Loucy (cell line): ENCODE results near the gene DENND6B.
A peak's percentile ranks its signal among the peaks of the same experiment; 100 is the strongest.

Source experiments
- H2AFZ ChIP-seq: fragments of 200-600 bp; sonication (generic); 2 replicates; pipeline ENCODE4 v1.6.0; 2016; ENCODE audit warnings: antibody characterized with exemption, mild to moderate bottlenecking, low read length, moderate library complexity
- H3F3A ChIP-seq: fragments of 200-600 bp; 2 replicates; pipeline ENCODE4 v1.6.0; 2016; ENCODE audit warnings: antibody characterized with exemption, low read depth, mild to moderate bottlenecking
- H3K27me3 ChIP-seq: fragments of 200-600 bp; sonication (generic); 2 replicates; pipeline ENCODE4 v1.6.1; 2014; ENCODE audit warnings: low read length, mild to moderate bottlenecking; ENCODE audit not compliant: insufficient read depth, poor library complexity, severe bottlenecking
- H3K36me3 ChIP-seq: fragments of 200-600 bp; sonication (generic); 2 replicates; pipeline ENCODE4 v1.6.1; 2016; ENCODE audit warnings: low read length; ENCODE audit not compliant: insufficient read depth
- H3K4me1 ChIP-seq: fragments of 200-600 bp; sonication (generic); 2 replicates; pipeline ENCODE4 v1.5.1; 2014; ENCODE audit warnings: low read length, mild to moderate bottlenecking; ENCODE audit not compliant: insufficient read depth, poor library complexity, severe bottlenecking
- H3K4me2 ChIP-seq: fragments of 200-600 bp; sonication (generic); 2 replicates; pipeline ENCODE4 v1.6.0; 2014; ENCODE audit warnings: antibody characterized with exemption, low read length, low read depth, mild to moderate bottlenecking; ENCODE audit not compliant: poor library complexity, severe bottlenecking
- H3K4me3 ChIP-seq: fragments of 200-600 bp; sonication (generic); 2 replicates; pipeline ENCODE4 v1.5.1; 2014; ENCODE audit warnings: low read length, mild to moderate bottlenecking, mixed read lengths; ENCODE audit not compliant: poor library complexity, severe bottlenecking
- H3K79me2 ChIP-seq: fragments of 200-600 bp; sonication (generic); 2 replicates; pipeline ENCODE4 v1.6.1; 2014; ENCODE audit warnings: low read length; ENCODE audit not compliant: insufficient read depth
- H3K9ac ChIP-seq: fragments of 200-600 bp; sonication (generic); 2 replicates; pipeline ENCODE4 v1.6.0; 2014; ENCODE audit warnings: mild to moderate bottlenecking, low read depth, low read length, moderate library complexity; ENCODE audit not compliant: poor library complexity, severe bottlenecking
- H3K9me2 ChIP-seq: fragments of 200-600 bp; sonication (generic); replicated peaks from 2 replicates; pipeline ENCODE4 v1.6.1; 2016; ENCODE audit warnings: low read depth, low read length, mixed read lengths
- H3K9me3 ChIP-seq: fragments of 200-600 bp; sonication (generic); 2 replicates; pipeline ENCODE4 v1.6.1; 2014; ENCODE audit warnings: mild to moderate bottlenecking, antibody characterized with exemption, low read length, low read depth; ENCODE audit not compliant: insufficient read depth
- H4K20me1 ChIP-seq: fragments of 200-600 bp; sonication (generic); 2 replicates; pipeline ENCODE4 v1.6.0; 2014; ENCODE audit warnings: antibody characterized with exemption, low read length, mild to moderate bottlenecking; ENCODE audit not compliant: insufficient read depth, poor library complexity, severe bottlenecking
- CTCF ChIP-seq: fragments of 200-600 bp; sonication (generic); conservative IDR thresholded peaks from 2 replicates; pipeline ENCODE4 v1.5.1; 2014; ENCODE audit warnings: mild to moderate bottlenecking, antibody characterized with exemption, low read length
- EZH2phosphoT487 ChIP-seq: fragments of 200-600 bp; IDR thresholded peaks from 2 replicates; pipeline ENCODE4 v1.6.1; 2018; ENCODE audit warnings: antibody characterized with exemption, mild to moderate bottlenecking, moderate library complexity, borderline replicate concordance

Gene DENND6B

GRCh38 chr22:50308986-50309600 lies 17.7 kb downstream of the DENND6B start:
- Histone ChIP-seq H3K4me2 (peak overlapping the region; percentile 67), H3K4me1 (peaks cover 67% of the 10 kb centered on the region), H3F3A (0 out of 2 replicates have a peak, but pooled peaks cover 5% of the 10 kb centered on the region), H3K9ac (peak overlapping the region; percentile 34), H3K4me3 (peak overlapping the region; percentile 31), H3K9me2 (no peaks in the 10 kb centered on the region), H3K36me3 (no peaks in the 10 kb centered on the region), H3K79me2 (peaks cover 28% of the 10 kb centered on the region), H3K9me3 (no peaks in the 10 kb centered on the region), H2AFZ (no peak overlapping the region), H4K20me1 (peaks cover 7% of the 10 kb centered on the region), H3K27me3 (no peaks in the 10 kb centered on the region)
- TF ChIP-seq EZH2phosphoT487: no peak
- no peak for TF ChIP-seq CTCF

GRCh38 chr22:50308597-50308935 lies 18.2 kb downstream of the DENND6B start:
- Histone ChIP-seq H3F3A (0 out of 2 replicates have a peak, but pooled peaks cover 5% of the 10 kb centered on the region), H3K4me3 (peak overlapping the region; percentile 31), H3K9me3 (no peaks in the 10 kb centered on the region), H3K9ac (peak overlapping the region; percentile 34), H3K79me2 (peaks cover 34% of the 10 kb centered on the region), H3K4me1 (peaks cover 67% of the 10 kb centered on the region), H2AFZ (no peak overlapping the region), H4K20me1 (peaks cover 9% of the 10 kb centered on the region), H3K4me2 (peak overlapping the region; percentile 67), H3K27me3 (no peaks in the 10 kb centered on the region), H3K36me3 (no peaks in the 10 kb centered on the region), H3K9me2 (no peaks in the 10 kb centered on the region)
- TF ChIP-seq EZH2phosphoT487: no peak
- no peak for TF ChIP-seq CTCF

- Histone ChIP-seq H3K9me3 (no peaks in the 10 kb centered on the region), H3K4me1 (peaks cover 69% of the 10 kb centered on the region), H3K9ac (peak overlapping the region; percentile 34), H2AFZ (no peak overlapping the region), H3K79me2 (peaks cover 36% of the 10 kb centered on the region), H3K36me3 (no peaks in the 10 kb centered on the region), H3K4me2 (peak overlapping the region; percentile 67), H3K4me3 (peak overlapping the region; percentile 31), H3K27me3 (no peaks in the 10 kb centered on the region), H3F3A (0 out of 2 replicates have a peak, but pooled peaks cover 5% of the 10 kb centered on the region), H4K20me1 (peaks cover 10% of the 10 kb centered on the region), H3K9me2 (no peaks in the 10 kb centered on the region)
- no peak for TF ChIP-seq CTCF
- no peak for TF ChIP-seq EZH2phosphoT487
These were observed 18.8 kb downstream of the DENND6B start for GRCh38 chr22:50307890-50308596.
